WTC11 (cell line): ENCODE measurements around the gene ABHD1. TPM values are rescaled to one million over a fixed set of nuclear protein-coding genes. Genes with fewer than 3 reads are reported as not detected.
A peak's percentile ranks its signal among the peaks of the same experiment; 100 is the strongest.

Experiments
- ATAC-seq: fragments of 200-7000 bp; cut with Tn5 transposase; 2 replicates; pipeline ENCODE4 v1.10.0; 2021; ENCODE audit warnings: mild to moderate bottlenecking, moderate library complexity
- CTCF ChIA-PET: fragments of 300-600 bp; sonication (Branson Sonifier 250); formaldehyde crosslinking; loops from one replicate; lab custom pipeline; 2021; ENCODE audit warnings: antibody characterized with exemption; lab: Charles Lee
- POLR2A ChIA-PET: fragments of 350-600 bp; sonication (Branson Sonifier 250); formaldehyde crosslinking; loops from one replicate; lab custom pipeline; 2021; ENCODE audit warnings: antibody characterized with exemption; lab: Charles Lee
- DNase-seq: peaks from one replicate; pipeline ENCODE4 v3.0.0; 2021; ENCODE audit warnings: low spot score
- H3K27ac Mint-ChIP-seq: 2 replicates; pipeline ENCODE4 v1.8.0; 2021; ENCODE audit warnings: mixed read lengths
- H3K27me3 Mint-ChIP-seq: 2 replicates; pipeline ENCODE4 v1.8.0; 2021; ENCODE audit warnings: low read depth, mild to moderate bottlenecking, moderate library complexity, mixed read lengths
- H3K36me3 Mint-ChIP-seq: 2 replicates; pipeline ENCODE4 v1.8.0; 2021; ENCODE audit warnings: mixed read lengths
- H3K4me1 Mint-ChIP-seq: 2 replicates; pipeline ENCODE4 v1.8.0; 2022; ENCODE audit warnings: mixed read lengths
- H3K4me3 Mint-ChIP-seq: 2 replicates; pipeline ENCODE4 v1.8.0; 2021; ENCODE audit warnings: mild to moderate bottlenecking, moderate library complexity, mixed read lengths
- H3K9me3 Mint-ChIP-seq: 2 replicates; pipeline ENCODE4 v1.8.0; 2021; ENCODE audit warnings: mixed read lengths
- ATF3 ChIP-seq: sonication (generic); formaldehyde crosslinking; conservative IDR thresholded peaks from 2 replicates; pipeline ENCODE4 v1.8.1; 2022; ENCODE audit warnings: mild to moderate bottlenecking, missing genetic modification reagents
- CBFB ChIP-seq: sonication (generic); formaldehyde crosslinking; IDR thresholded peaks from 2 replicates; pipeline ENCODE4 v1.8.1; 2022; ENCODE audit warnings: mild to moderate bottlenecking, low read depth, missing genetic modification reagents
- CREB1 ChIP-seq: sonication (generic); formaldehyde crosslinking; IDR thresholded peaks from 2 replicates; pipeline ENCODE4 v1.8.0; 2023; ENCODE audit warnings: mild to moderate bottlenecking, missing genetic modification reagents
- CREM ChIP-seq: sonication (generic); formaldehyde crosslinking; IDR thresholded peaks from 2 replicates; pipeline ENCODE4 v1.8.1; 2022; ENCODE audit warnings: mild to moderate bottlenecking, missing genetic modification reagents, moderate library complexity
- FOXK1 ChIP-seq: sonication (generic); formaldehyde crosslinking; IDR thresholded peaks from 2 replicates; pipeline ENCODE4 v1.8.0; 2022; ENCODE audit warnings: mild to moderate bottlenecking, moderate library complexity, missing genetic modification reagents
- NFE2L1 ChIP-seq: sonication (generic); formaldehyde crosslinking; IDR thresholded peaks from 2 replicates; pipeline ENCODE4 v1.8.1; 2023; ENCODE audit warnings: missing genetic modification reagents
- NR3C1 ChIP-seq: sonication (generic); formaldehyde crosslinking; conservative IDR thresholded peaks from 2 replicates; pipeline ENCODE4 v1.8.1; 2023; ENCODE audit warnings: low read depth, mild to moderate bottlenecking, missing genetic modification reagents
- RELA ChIP-seq: sonication (generic); formaldehyde crosslinking; IDR thresholded peaks from 2 replicates; pipeline ENCODE4 v1.8.1; 2022; ENCODE audit warnings: missing genetic modification reagents, mild to moderate bottlenecking, borderline replicate concordance
- SP1 ChIP-seq: sonication (generic); formaldehyde crosslinking; conservative IDR thresholded peaks from 2 replicates; pipeline ENCODE4 v1.8.1; 2022; ENCODE audit warnings: missing genetic modification reagents
- TP53 ChIP-seq: sonication (generic); formaldehyde crosslinking; IDR thresholded peaks from 2 replicates; pipeline ENCODE4 v1.8.1; 2023; ENCODE audit warnings: mild to moderate bottlenecking, missing genetic modification reagents
- ZNF121 ChIP-seq: sonication (generic); formaldehyde crosslinking; IDR thresholded peaks from 2 replicates; pipeline ENCODE4 v1.8.0; 2023; ENCODE audit warnings: missing genetic modification reagents
- ZNF532 ChIP-seq: fragments of 250-450 bp; sonication (Bioruptor Pico); IDR thresholded peaks from 2 replicates; pipeline ENCODE4 v1.9.0; 2021; ENCODE audit warnings: mild to moderate bottlenecking, borderline replicate concordance
- total RNA-seq: library from RNA; stranded (reverse); gene quantifications from 3 replicates; pipeline ENCODE4 v1.2.3, GENCODE V29; 2021
- TF ChIP-seq, protein P1 (sequence below): sonication (generic); formaldehyde crosslinking; IDR thresholded peaks from 2 replicates; pipeline ENCODE4 v1.8.1; 2023; ENCODE audit warnings: mild to moderate bottlenecking, moderate library complexity, missing genetic modification reagents
- TF ChIP-seq, protein P2 (sequence below): fragments of 200-600 bp; IDR thresholded peaks from 2 replicates; pipeline ENCODE4 v1.8.0; 2022; ENCODE audit warnings: antibody characterized with exemption
- TF ChIP-seq, protein P3 (sequence below): sonication (generic); formaldehyde crosslinking; IDR thresholded peaks from 2 replicates; pipeline ENCODE4 v1.8.0; 2022; ENCODE audit warnings: mild to moderate bottlenecking, missing genetic modification reagents
- TF ChIP-seq, protein P4 (sequence below): sonication (generic); formaldehyde crosslinking; IDR thresholded peaks from 2 replicates; pipeline ENCODE4 v1.8.0; 2022; ENCODE audit warnings: mild to moderate bottlenecking, missing genetic modification reagents
- TF ChIP-seq, protein P5 (sequence below): sonication (generic); formaldehyde crosslinking; IDR thresholded peaks from 2 replicates; pipeline ENCODE4 v1.8.1; 2022; ENCODE audit warnings: low read depth, missing genetic modification reagents, borderline replicate concordance

ABHD1 gene
- total RNA-seq, 1 experiment from 2014 or later = 0.31 TPM

DNA sequence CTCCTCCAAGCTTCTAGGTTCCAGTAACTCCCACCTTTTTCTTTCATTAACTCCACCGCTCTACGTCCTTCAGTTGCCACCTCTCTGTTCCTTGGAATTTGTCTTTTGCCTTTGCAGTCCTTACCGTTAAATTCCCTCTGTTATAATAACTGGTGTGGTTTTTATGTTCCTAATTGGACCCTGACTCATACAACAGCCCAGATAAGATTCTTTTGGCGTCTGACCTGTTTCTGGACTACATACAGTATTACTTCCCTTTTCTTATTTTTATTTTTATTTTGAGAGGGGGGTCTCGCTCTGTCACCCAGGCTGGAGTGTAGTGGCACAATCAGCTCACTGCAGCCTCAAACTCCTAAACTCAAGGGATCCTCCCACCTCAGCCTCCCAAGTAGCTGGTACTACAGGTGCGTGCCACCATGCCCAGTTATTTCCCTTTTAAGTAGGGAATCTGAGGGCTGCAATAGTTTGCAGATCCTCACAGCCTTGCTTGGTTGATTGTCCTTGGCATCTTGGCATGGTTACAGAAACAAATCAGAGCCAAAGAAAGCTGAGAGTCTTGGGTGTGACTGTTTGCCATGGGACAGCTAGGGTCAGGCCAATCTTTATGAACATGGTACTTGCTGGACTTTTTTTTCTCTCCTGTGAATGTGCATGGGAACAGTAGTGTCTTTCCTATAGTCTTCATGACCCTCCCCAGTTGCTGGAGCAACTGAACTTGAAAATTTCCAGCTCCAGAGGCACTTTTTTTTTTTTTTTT, 47.1 kb downstream of the ABHD1 start:
- ChIA-PET POLR2A (no interaction called here), CTCF (interaction anchor here (0.7 to 2.6 kb wide), 42 partner anchors 9 to 209 kb away, joined by 3 to 50 read pairs (median 6); partner anchors contain the start of genes ABHD1, ATRAID, CAD and CGREF1)
- no peaks in the 10 kb centered on the region for H3K9me3 Mint-ChIP-seq
- H3K27ac Mint-ChIP-seq = no peak overlapping the region
- H3K36me3 Mint-ChIP-seq = no peaks in the 10 kb centered on the region
- ATAC-seq (no peak), DNase-seq (no peak)
- H3K4me1 Mint-ChIP-seq = peaks cover 17% of the 10 kb centered on the region
- H3K4me3 Mint-ChIP-seq = peak overlapping the region; percentile 58
- peaks cover 9% of the 10 kb centered on the region for H3K27me3 Mint-ChIP-seq
- TF ChIP-seq ATF3 (CRISPR knock-in tag) (no peak), SP1 (CRISPR knock-in tag) (no peak), NR3C1 (no peak), RELA (no peak), CREM (CRISPR knock-in tag) (no peak), ZNF532 (CRISPR knock-in tag) (no peak), ZNF121 (CRISPR knock-in tag) (no peak), NFE2L1 (CRISPR knock-in tag) (no peak), CREB1 (CRISPR knock-in tag) (no peak), CBFB (CRISPR knock-in tag) (no peak), TP53 (CRISPR knock-in tag) (no peak), FOXK1 (CRISPR knock-in tag) (no peak)
- TF ChIP-seq, protein P1, sequence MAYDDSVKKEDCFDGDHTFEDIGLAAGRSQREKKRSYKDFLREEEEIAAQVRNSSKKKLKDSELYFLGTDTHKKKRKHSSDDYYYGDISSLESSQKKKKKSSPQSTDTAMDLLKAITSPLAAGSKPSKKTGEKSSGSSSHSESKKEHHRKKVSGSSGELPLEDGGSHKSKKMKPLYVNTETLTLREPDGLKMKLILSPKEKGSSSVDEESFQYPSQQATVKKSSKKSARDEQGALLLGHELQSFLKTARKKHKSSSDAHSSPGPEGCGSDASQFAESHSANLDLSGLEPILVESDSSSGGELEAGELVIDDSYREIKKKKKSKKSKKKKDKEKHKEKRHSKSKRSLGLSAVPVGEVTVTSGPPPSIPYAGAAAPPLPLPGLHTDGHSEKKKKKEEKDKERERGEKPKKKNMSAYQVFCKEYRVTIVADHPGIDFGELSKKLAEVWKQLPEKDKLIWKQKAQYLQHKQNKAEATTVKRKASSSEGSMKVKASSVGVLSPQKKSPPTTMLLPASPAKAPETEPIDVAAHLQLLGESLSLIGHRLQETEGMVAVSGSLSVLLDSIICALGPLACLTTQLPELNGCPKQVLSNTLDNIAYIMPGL (CRISPR knock-in tag) = no peak
- TF ChIP-seq, protein P2, sequence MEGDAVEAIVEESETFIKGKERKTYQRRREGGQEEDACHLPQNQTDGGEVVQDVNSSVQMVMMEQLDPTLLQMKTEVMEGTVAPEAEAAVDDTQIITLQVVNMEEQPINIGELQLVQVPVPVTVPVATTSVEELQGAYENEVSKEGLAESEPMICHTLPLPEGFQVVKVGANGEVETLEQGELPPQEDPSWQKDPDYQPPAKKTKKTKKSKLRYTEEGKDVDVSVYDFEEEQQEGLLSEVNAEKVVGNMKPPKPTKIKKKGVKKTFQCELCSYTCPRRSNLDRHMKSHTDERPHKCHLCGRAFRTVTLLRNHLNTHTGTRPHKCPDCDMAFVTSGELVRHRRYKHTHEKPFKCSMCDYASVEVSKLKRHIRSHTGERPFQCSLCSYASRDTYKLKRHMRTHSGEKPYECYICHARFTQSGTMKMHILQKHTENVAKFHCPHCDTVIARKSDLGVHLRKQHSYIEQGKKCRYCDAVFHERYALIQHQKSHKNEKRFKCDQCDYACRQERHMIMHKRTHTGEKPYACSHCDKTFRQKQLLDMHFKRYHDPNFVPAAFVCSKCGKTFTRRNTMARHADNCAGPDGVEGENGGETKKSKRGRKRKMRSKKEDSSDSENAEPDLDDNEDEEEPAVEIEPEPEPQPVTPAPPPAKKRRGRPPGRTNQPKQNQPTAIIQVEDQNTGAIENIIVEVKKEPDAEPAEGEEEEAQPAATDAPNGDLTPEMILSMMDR = no peak
- TF ChIP-seq, protein P3, sequence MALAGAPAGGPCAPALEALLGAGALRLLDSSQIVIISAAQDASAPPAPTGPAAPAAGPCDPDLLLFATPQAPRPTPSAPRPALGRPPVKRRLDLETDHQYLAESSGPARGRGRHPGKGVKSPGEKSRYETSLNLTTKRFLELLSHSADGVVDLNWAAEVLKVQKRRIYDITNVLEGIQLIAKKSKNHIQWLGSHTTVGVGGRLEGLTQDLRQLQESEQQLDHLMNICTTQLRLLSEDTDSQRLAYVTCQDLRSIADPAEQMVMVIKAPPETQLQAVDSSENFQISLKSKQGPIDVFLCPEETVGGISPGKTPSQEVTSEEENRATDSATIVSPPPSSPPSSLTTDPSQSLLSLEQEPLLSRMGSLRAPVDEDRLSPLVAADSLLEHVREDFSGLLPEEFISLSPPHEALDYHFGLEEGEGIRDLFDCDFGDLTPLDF (CRISPR knock-in tag) = no peak
- TF ChIP-seq, protein P4, sequence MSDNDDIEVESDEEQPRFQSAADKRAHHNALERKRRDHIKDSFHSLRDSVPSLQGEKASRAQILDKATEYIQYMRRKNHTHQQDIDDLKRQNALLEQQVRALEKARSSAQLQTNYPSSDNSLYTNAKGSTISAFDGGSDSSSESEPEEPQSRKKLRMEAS = no peak
- TF ChIP-seq, protein P5, sequence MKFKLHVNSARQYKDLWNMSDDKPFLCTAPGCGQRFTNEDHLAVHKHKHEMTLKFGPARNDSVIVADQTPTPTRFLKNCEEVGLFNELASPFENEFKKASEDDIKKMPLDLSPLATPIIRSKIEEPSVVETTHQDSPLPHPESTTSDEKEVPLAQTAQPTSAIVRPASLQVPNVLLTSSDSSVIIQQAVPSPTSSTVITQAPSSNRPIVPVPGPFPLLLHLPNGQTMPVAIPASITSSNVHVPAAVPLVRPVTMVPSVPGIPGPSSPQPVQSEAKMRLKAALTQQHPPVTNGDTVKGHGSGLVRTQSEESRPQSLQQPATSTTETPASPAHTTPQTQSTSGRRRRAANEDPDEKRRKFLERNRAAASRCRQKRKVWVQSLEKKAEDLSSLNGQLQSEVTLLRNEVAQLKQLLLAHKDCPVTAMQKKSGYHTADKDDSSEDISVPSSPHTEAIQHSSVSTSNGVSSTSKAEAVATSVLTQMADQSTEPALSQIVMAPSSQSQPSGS (CRISPR knock-in tag) = no peak
- TF ChIP-seq, all 79 proteins: peak for 0
